Lower leg skin (tissue), 3 donors: Measurements from ENCODE around the gene SPECC1L.
"Not testable (repeated sequence)": the region's sequence is repeated elsewhere in the genome, so short reads cannot be mapped to it uniquely, and the experiment has no call there.

ENCODE experiments used
- POLR2A ChIP-seq, 2 donors: fragments of 450-650 bp; IDR thresholded peaks; one replicate each; pipeline ENCODE4 v1.6.1; 2016 to 2017; ENCODE audit warnings: antibody characterized with exemption in 2 of 2, mild to moderate bottlenecking in 1 of 2, moderate library complexity in 1 of 2
- TF ChIP-seq, protein P1 (sequence below), 3 donors: fragments of 450-650 bp; IDR thresholded peaks; one replicate each; pipeline ENCODE4 v1.5.1; 2016; ENCODE audit warnings: antibody characterized with exemption in 3 of 3, mild to moderate bottlenecking in 3 of 3, moderate library complexity in 2 of 3

- TF ChIP-seq, protein P1, sequence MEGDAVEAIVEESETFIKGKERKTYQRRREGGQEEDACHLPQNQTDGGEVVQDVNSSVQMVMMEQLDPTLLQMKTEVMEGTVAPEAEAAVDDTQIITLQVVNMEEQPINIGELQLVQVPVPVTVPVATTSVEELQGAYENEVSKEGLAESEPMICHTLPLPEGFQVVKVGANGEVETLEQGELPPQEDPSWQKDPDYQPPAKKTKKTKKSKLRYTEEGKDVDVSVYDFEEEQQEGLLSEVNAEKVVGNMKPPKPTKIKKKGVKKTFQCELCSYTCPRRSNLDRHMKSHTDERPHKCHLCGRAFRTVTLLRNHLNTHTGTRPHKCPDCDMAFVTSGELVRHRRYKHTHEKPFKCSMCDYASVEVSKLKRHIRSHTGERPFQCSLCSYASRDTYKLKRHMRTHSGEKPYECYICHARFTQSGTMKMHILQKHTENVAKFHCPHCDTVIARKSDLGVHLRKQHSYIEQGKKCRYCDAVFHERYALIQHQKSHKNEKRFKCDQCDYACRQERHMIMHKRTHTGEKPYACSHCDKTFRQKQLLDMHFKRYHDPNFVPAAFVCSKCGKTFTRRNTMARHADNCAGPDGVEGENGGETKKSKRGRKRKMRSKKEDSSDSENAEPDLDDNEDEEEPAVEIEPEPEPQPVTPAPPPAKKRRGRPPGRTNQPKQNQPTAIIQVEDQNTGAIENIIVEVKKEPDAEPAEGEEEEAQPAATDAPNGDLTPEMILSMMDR (IDR thresholded peaks at IDR 0.05) = not testable (repeated sequence)
- not testable (repeated sequence) for TF ChIP-seq POLR2A (IDR thresholded peaks at IDR 0.05)
Observed at GRCh38 chr22:24280363-24280762, 9.7 kb downstream of the SPECC1L start.
